ENCODE measurements around the gene ZNF862. TPM values are rescaled to one million over a fixed set of nuclear protein-coding genes. Genes with fewer than 3 reads are reported as not detected.
A peak's percentile ranks its signal among the peaks of the same experiment; 100 is the strongest.

ZNF862 gene
- total and polyA plus RNA-seq, 2 donors (not counting 1 experiment from before 2014, with no cell fraction given), result 24.1 to 33.0 TPM

GRCh38 chr7:149868623-149869290, 30.6 kb downstream of the ZNF862 start:
- Histone ChIP-seq H4K20me1 (ENCODE audit: control insufficient read depth, insufficient read depth, low read length, poor library complexity, severe bottlenecking) (no peaks in the 10 kb centered on the region), H3K9me3 (ENCODE audit: control extremely low read depth in 1 of 3, control insufficient read depth in 2 of 3, insufficient read depth in 1 of 3, low read length in 2 of 3) (no peaks in the 10 kb centered on the region), H3K4me1 (ENCODE audit: control insufficient read depth in 2 of 2, insufficient read depth in 2 of 2, low read length in 2 of 2) (peaks cover 41 to 46% of the 10 kb centered on the region in 2 donors), H3K4me3 (ENCODE audit: control extremely low read depth in 1 of 5, extremely low read depth in 1 of 5, insufficient read depth in 1 of 5, low read depth in 2 of 5, low read length in 4 of 5) (no peak overlapping the region), H3K9ac (ENCODE audit: low read length) (no peak overlapping the region), H3K4me2 (replicated peaks; ENCODE audit: low read depth, low read length, poor library complexity, severe bottlenecking) (peak overlapping the region; percentile 49), H2AFZ (ENCODE audit: insufficient read depth, low read depth, low read length, poor library complexity, severe bottlenecking) (peak overlapping the region; percentile 5), H3K79me2 (ENCODE audit: control insufficient read depth, insufficient read depth, low read length) (no peaks in the 10 kb centered on the region), H3K27me3 (replicated peaks in 1 of 4; ENCODE audit: control extremely low read depth in 1 of 4, control insufficient read depth in 3 of 4, insufficient read depth in 4 of 4, low read length in 3 of 4) (no peaks in the 10 kb centered on the region), H3K36me3 (replicated peaks in 1 of 2; ENCODE audit: control extremely low read depth in 1 of 2, control insufficient read depth in 1 of 2, extremely low read depth in 1 of 2, insufficient read depth in 2 of 2, low read length in 1 of 2) (peaks cover 0 to 6% of the 10 kb centered on the region in 2 experiments), H3K27ac (ENCODE audit: low read length in 2 of 2) (no peak overlapping the region)
- intact Hi-C loops (cut with micrococcal nuclease), result no loop called here
- ChIA-PET POLR2A (interaction anchor here (0.6 kb wide), 1 partner anchor 29 kb away, joined by 3 read pairs; no protein-coding TSS in a partner anchor), CTCF (no interaction called here)
- no peak for TF ChIP-seq EZH2 (IDR thresholded peaks at IDR 0.05; ENCODE audit: borderline replicate concordance, insufficient read depth, low read depth, low read length, poor library complexity, severe bottlenecking)
- TF ChIP-seq CTCF (IDR thresholded peaks at IDR 0.05), result no peak
- Mint-ChIP-seq H3K27me3 (no peaks in the 10 kb centered on the region), H3K9me3 (ENCODE audit: insufficient read depth) (no peaks in the 10 kb centered on the region), H3K4me3 (no peak overlapping the region), H3K4me1 (peaks cover 27% of the 10 kb centered on the region), H3K27ac (no peak overlapping the region)
- WGBS (ENCODE audit: insufficient coverage), result 45% methylated on average over 7 of the region's 7 CpGs
- no peak for ATAC-seq (ENCODE audit: low read depth)
- DNase-seq, result no peak

- no peaks in the 10 kb centered on the region for H3K27me3 Mint-ChIP-seq
- TF ChIP-seq EZH2 (IDR thresholded peaks at IDR 0.05; ENCODE audit: borderline replicate concordance, insufficient read depth, low read depth, low read length, poor library complexity, severe bottlenecking) (no peak), CTCF (IDR thresholded peaks at IDR 0.05) (no peak)
- H3K27ac Mint-ChIP-seq, result no peak overlapping the region
- Histone ChIP-seq H3K79me2 (ENCODE audit: control insufficient read depth, insufficient read depth, low read length) (peaks cover 4% of the 10 kb centered on the region), H3K4me2 (replicated peaks; ENCODE audit: low read depth, low read length, poor library complexity, severe bottlenecking) (peak overlapping the region; percentile 39), H3K27me3 (replicated peaks in 1 of 4; ENCODE audit: control extremely low read depth in 1 of 4, control insufficient read depth in 3 of 4, insufficient read depth in 4 of 4, low read length in 3 of 4) (no peaks in the 10 kb centered on the region), H3K27ac (ENCODE audit: low read length in 2 of 2) (peak overlapping the region in 1 of 2 donors; percentile 26), H3K36me3 (replicated peaks in 1 of 2; ENCODE audit: control extremely low read depth in 1 of 2, control insufficient read depth in 1 of 2, extremely low read depth in 1 of 2, insufficient read depth in 2 of 2, low read length in 1 of 2) (peaks cover 0 to 2% of the 10 kb centered on the region in 2 experiments), H3K4me1 (ENCODE audit: control insufficient read depth in 2 of 2, insufficient read depth in 2 of 2, low read length in 2 of 2) (peaks cover 43 to 49% of the 10 kb centered on the region in 2 donors), H4K20me1 (ENCODE audit: control insufficient read depth, insufficient read depth, low read length, poor library complexity, severe bottlenecking) (no peaks in the 10 kb centered on the region), H3K4me3 (ENCODE audit: control extremely low read depth in 1 of 5, extremely low read depth in 1 of 5, insufficient read depth in 1 of 5, low read depth in 2 of 5, low read length in 4 of 5) (no peak overlapping the region), H3K9me3 (ENCODE audit: control extremely low read depth in 1 of 3, control insufficient read depth in 2 of 3, insufficient read depth in 1 of 3, low read length in 2 of 3) (no peaks in the 10 kb centered on the region), H3K9ac (ENCODE audit: low read length) (no peak overlapping the region), H2AFZ (ENCODE audit: insufficient read depth, low read depth, low read length, poor library complexity, severe bottlenecking) (peak overlapping the region; percentile 39)
- POLR2A ChIA-PET, result interaction anchor here (0.6 kb wide), 1 partner anchor 29 kb away, joined by 3 read pairs; no protein-coding TSS in a partner anchor
- CTCF ChIA-PET, result no interaction called here
- intact Hi-C loops (cut with micrococcal nuclease), result no loop called here
- ATAC-seq (ENCODE audit: low read depth) (no peak), DNase-seq (no peak)
- H3K4me3 Mint-ChIP-seq, result no peak overlapping the region
- H3K9me3 Mint-ChIP-seq (ENCODE audit: insufficient read depth), result no peaks in the 10 kb centered on the region
- WGBS (ENCODE audit: insufficient coverage), result no CpG with 5 or more reads among the region's 5 CpGs
- peaks cover 31% of the 10 kb centered on the region for H3K4me1 Mint-ChIP-seq
These were observed 31.1 kb downstream of the ZNF862 start for GRCh38 chr7:149869291-149869650.
